ENCODE data around the gene S100Z.
"Not testable (repeated sequence)": the region's sequence is repeated elsewhere in the genome, so short reads cannot be mapped to it uniquely, and the experiment has no call there.

The S100Z gene

DNA sequence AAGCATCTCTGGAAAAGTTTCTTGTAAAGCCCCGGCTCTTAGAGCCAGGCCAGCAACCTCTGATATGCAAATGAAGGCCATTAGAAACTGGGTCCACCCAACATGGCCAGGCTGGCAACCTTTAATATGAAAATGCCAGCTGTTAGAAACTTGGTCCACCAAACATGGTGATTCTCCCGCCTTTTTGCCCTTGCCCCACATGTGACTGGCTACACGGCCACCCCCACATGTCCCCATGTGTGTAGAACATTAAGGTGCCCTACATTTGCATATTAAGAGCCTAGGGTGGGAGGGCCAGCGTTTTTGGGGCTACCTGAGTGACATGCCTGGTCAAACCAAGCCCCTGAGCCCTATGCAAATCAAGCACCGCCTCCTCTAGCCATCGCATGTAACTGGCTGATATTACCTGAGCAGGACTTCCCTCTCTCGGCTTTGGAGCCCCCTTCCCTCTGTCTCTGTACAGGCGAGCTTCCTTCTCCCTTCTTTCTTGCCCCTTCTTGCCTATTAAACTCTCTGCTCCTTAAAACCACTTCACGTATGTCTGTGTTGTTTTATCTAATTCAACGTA is 39.0 kb downstream of the S100Z start:
- DNase-seq = no peak

DNA sequence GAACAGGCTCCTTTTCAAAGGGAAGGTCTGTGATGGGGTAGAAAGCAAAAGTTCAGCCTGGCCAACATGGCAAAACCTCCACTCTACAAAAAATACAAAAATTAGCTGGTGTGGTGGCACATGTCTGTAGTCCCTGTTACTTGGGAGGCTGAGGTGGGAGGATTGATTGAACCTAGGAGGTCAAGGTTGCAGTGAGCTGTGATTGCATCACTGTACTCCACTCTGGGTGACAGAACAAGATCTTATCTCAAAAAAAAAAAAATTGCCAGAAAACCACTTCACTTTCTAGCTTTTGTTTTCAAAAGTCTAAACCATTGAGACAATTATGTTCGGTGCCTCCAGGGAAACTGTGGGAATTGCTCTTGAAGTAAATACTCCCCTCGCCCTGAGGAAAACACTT is 43.5 kb downstream of the S100Z start:
- no peak for DNase-seq

DNA sequence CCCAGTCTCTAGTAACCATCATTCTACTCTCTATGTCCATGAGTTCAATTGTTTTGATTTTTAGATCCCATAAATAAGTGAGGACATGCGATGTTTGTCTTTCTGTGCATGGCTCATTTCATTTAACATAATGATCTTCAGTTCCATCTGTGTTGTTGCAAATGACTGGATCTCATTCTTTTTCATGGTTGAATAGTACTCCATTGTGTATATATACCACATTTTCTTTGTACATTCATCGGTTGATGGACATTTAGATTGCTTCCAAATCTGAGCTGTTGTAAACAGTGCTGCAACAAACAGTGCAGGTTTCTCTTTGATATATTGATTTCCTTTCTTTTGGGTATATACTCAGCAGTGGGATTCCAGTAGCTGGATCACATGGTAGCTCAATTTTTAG is 46.4 kb downstream of the S100Z start:
- no peak for DNase-seq

DNA sequence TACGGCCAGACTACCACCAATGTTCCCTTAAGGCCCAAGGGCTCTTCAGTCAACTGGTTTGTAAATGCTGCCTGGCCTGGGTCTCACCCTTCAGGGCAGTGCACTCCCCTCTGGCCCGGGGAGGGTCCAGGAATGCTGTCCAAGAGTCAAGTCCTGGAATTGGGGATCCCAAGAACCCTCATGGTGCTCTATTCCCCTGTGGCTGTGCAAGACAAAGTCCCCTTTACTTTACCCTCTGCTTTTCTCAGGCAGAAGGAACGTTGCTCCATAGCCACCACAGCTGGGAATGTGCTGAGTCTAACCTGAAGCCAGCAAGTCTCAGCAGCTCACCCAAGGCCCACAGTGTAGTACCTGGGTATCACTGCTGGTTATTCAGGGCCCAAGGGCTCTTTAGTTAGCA is 51.7 kb downstream of the S100Z start:
- DNase-seq = no peak

DNA sequence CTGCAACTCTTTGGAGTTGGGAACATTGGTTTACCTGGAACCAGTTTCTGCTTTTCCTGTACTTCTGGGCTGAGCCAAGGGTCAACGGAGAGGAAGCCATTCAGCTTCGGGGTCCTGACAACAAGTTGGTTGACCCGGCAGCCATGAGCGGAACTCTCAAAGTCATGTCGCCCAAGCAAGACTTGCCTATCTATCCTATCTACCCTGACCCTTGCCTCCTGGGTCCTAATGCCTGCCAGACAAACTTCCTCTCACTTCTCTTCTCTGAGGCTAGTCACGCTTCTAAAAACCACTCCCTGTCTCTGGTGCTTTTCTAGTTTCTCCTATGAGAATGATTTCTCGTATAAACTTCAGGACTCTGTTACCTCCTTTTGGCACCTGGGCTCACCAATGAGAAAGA is 58.4 kb downstream of the S100Z start:
- no peak for DNase-seq

DNA sequence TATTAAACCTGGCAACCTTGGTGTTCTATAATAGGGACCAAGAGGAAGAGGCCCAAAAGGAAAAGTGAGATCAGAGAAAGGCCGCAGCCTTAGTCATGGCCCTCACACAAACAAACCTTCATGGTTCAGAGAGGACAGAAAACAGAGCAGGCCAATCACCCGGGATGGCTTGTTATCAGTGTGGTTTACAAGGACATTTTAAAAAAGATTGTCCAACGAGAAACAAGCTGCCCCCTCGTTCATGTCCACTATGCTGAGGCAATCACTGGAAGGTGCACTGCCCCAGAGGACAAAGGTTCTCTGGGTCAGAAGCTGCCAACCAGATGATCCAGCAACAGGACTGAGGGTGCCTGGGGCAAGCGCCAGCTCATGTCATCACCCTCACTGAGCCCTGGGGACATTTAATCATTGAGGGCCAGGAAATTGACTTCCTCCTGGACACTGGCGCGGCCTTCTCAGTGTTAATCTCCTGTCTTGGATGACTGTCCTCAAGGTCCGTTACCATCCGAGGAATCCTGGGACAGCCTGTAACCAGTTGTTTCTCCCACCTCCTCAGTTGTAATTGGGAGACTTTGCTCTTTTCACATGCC is 60.6 kb downstream of the S100Z start:
- not testable (repeated sequence) for DNase-seq

DNA sequence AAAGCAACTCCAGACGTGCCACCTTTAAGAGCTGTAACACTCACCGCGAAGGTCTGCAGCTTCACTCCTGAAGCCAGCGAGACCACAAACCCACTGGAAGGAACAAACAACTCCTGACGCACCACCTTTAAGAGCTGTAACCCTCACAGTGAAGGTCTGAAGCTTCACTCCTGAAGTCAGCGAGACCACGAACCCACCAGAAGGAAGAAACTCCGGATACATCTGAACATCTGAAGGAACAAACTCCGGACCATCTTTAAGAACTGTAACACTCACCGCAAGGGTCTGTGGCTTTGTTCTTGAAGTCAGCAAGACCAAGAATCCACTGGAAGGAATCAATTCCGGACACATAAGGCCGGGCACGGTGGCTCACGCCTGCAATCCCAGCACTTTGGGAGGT is 64.9 kb downstream of the S100Z start:
- DNase-seq = not testable (repeated sequence)

DNA sequence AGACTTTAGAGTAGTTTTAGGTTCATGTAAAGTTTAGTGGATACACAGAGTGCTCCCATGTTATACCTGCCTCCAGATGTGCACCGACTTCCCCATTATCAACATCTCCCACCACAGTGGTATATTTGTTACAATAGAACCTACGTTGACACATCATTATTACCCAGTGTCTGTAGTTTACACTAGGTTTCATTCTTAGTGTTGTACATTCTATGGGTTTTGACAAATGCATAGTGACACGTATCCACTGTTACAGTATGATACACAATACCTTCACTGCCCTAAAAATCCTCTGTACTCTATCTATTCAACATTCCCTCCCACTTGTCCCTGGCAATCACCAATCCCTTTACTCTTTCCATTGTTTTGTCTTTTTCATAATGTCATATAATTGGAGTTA is 68.7 kb downstream of the S100Z start:
- no peak for DNase-seq

DNA sequence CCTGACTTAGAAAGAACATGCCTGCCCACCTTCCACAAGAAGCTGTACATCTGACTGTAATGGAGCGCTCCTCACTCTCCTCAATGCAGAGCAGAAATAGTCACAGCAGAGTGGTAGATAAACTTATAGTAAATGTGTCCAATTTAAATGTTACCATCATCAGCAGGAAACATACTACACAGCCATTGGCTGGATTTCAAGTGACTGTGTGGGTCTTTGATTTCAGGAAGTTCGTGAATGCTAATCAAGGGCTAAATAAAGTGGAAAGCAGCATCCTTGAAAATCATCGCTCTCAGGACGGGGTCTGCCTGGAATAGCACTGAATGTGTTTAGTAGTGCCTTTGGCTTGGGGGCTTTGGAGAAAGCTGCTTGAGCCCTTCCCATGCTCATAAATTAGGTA is 70.7 kb downstream of the S100Z start:
- DNase-seq = no peak

DNA sequence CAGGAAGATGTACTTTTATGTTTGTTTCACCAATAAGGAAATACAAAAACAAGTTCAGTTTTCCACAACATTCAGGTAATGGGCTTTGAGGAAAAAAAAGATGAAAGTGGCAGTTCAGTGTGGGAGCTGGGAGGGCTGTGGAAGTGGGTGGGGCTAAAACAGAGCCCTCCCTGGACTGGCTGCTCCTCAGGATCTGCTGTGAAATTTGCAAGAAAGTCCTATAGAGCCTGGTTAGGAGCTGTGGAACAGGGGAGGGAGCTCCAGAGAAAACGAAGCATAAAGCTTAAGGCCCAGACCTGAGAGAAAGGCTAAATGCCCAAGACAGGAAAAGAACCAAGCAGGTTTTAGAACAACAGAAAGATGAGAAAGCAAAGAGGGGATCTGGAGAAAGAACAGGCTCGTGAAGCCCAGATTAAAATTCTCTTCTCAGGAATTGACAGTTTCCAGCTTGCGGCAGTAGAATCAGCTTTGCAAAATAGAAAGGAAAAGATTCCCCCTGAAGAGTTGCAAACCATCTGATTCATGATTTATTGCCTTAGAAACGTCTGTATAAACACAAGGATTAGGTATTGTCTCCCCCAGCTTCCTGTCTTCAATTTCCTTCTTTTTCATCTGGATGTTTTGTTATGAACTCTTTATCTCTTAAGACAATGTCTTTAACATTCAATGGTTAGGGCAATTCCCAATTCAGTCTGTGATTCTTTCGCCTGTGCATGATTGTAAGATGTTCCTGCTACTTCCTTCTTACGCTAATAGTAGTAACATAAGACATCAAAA is 76.7 kb downstream of the S100Z start:
- DNase-seq = no peak

DNA sequence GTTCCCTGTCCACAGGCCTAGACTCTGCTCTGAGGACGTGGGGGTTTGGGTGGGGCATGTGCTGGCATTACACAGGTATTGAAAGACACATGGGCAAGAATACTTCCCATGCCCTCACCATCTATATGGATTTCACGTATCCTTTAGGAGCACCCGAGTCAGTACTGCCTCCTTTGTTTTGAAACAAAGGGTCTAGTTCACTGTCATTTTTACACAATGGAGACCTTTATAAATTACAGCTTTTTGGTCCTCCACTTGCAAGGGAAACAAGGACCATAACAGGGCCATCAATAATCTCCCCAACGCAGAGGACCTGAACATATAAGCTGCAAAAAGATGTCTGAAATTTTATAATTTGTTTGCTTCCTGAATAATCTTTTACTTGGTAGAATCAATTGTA is 78.1 kb downstream of the S100Z start:
- no peak for DNase-seq

DNA sequence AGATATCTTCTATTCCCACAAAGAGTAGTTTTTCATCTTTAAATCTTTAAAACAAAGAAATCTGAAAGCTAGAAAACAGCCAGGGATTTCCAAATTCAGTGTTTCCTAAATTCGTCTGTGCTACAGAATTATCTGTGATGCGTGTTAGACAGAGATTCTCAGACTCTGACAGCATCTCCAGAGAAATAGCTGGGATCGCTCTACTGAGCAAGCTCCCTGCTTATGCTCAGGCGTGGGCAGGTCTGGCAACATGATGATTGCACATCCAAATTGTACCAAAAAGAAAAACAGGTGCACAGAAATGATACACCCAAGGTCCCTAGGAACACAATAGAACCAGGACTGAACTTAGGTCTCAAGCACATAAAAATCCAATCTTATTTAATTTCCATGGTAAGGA is 80.3 kb downstream of the S100Z start:
- DNase-seq = no peak

DNA sequence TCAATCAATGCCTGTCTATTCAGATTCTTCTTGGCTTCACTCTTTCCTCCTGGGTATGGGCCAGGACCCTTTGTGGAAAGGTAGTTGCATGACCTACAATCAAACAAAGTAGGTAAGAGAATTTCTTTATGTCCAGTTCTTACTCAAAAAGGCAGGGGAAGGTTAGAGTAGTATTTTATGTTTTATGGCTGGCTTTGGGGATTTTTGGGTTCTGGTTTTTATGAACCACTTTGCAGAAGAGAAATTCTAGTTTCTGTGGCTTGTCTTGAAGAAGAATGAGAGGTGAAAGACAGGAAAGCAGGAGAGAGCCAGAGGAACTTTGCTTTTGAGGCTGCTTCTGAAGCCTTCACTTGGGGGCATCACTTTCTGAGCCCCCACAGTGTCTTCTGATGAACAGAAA is 88.4 kb downstream of the S100Z start:
- no peak for DNase-seq

DNA sequence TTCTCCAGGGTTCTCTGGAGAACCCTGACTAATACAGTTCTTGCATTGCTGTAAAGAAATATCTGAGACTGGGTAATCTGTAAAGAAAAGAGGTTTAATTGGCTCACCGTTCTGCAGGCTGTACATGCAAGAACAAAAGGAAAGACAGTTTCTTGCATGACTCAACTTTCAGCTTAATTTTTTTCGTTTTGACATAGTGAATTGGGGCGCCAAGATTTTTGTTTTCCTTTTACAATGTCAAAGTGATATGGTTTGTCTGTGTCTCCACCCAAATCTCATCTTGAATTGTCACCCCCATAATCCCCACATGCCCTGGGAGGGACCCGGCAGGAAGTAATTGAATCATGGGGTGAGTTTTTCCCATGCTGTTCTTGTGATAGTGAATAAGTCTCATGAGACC is 91.2 kb downstream of the S100Z start:
- DNase-seq = no peak

DNA sequence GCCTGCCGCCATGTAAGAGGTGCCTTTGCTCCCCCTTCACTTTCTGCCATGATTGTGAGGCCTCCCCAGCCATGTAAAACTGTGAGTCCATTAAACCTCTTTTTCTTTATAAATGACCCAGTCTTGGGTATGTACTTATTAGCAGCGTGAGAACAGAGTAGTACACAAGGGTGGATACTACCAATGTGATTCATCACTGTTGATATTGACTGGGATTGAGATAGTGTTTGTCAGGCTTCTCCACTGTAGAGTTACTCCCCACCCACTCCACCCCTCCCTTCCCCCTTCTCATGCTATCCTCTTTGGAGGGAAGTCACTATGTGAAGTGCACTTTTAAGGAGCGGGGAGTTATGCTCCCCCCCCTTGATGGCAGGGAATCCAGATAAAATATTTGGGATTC is 91.6 kb downstream of the S100Z start:
- no peak for DNase-seq

DNA sequence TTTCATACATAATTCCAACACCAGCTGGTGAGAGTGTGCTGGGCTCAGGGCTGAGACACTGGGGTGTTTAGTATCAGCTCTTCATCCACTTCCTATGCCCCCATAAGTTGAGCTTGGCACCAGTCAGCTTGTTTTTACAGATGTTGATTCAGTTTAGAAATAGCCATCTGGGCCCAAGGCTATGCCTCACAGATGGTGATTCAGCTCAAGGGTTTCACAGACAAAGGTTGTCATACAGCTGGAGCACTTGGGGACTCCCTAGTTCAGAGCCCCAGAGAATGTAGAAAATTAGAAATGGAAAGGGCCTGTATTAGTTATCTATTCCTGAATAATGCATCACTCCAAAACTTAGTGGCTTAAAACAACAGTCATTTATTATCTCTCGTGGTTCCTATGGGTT is 92.8 kb downstream of the S100Z start:
- DNase-seq = no peak

DNA sequence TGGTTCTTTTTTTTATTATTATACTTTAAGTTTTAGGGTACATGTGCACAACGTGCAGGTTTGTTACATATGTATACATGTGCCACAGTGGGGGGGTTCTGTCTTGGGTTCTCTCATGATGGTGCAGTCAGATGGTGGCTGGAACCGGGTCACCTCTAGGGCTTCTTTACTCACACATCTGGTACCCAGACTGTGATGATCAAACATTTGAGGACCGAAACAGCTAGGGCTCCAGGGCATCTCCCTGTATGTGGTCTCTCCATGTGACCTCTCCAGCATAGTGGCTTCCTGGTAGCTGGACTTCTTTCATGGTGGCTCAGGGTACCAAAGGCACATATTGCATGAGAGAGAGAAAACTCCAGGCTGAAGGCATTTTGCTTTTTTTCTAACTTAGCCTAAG is 93.2 kb downstream of the S100Z start:
- DNase-seq = no peak

DNA sequence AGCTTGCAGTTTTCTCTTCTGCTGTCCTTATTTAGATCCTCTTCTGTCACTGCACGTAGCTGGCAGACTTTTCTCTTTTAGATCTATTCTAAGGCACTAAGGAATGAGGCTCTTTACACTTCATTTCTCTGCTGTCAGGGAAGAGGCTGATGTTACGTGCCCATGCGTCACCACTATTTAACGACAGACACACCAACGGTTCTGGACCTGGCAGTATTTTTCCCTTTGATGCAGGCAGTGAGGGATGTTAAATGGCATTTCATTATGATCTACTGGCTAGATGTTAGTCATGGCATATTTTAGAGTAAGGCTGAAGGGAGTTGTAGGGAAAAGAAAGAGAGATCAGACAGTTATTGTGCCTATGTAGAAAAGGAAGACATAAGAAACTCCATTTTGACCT is 94.8 kb downstream of the S100Z start:
- DNase-seq = no peak

DNA sequence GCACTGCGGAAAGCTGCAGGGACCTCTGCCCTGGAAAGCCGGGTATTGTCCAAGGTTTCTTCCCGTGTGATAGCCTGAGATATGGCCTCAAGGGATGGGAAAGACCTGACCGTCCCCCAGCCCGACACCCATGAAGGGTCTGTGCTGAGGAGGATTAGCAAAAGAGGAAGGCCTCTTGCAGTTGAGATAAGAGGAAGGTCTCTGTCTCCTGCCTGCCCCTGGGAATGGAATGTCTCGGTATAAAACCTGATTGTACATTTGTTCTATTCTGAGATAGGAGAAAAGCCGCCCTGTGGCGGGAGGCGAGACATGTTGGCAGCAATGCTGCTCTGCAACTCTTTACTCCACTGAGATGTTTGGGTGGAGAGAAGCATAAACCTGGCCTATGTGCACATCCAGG is 95.4 kb downstream of the S100Z start:
- not testable (repeated sequence) for DNase-seq

DNA sequence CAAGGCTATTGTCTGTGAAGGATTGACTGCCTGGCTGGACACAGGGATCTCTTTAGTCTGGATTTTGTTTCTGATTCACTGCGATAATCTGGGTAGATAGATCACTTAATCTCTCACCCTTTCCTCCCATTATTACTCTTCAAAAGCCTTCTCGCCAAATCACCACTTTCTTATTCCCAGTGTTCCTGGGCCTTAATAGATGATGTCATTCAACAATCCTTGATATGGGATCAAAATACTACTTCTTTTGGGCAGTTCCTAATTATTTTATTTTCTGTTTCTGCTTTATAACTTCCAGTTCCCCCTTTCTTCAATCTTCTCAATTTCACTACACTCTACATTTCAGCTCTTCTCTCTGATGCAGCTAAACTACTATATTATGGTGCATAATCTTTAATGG is 96.3 kb downstream of the S100Z start:
- no peak for DNase-seq

DNA sequence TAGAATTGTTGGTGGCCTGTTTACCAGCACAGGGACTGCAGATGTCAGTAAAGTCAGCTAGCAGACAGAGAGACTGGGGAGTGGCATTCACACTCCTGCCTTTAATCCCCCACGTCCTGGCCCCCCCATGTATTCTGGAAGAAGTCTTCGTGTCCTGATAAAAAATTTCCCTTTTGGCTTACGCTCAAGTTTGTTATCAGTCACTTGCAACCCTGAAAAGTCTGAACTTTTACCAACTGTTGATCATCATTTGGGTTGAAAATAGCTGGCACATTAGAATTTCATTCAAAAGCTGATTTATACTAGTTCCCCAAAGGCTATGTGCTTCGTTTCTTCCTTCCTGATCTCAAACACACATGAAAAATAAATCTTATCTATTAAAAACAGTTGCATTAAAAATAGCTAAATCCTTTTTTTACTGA is 97.3 kb downstream of the S100Z start:
- DNase-seq = no peak

DNA sequence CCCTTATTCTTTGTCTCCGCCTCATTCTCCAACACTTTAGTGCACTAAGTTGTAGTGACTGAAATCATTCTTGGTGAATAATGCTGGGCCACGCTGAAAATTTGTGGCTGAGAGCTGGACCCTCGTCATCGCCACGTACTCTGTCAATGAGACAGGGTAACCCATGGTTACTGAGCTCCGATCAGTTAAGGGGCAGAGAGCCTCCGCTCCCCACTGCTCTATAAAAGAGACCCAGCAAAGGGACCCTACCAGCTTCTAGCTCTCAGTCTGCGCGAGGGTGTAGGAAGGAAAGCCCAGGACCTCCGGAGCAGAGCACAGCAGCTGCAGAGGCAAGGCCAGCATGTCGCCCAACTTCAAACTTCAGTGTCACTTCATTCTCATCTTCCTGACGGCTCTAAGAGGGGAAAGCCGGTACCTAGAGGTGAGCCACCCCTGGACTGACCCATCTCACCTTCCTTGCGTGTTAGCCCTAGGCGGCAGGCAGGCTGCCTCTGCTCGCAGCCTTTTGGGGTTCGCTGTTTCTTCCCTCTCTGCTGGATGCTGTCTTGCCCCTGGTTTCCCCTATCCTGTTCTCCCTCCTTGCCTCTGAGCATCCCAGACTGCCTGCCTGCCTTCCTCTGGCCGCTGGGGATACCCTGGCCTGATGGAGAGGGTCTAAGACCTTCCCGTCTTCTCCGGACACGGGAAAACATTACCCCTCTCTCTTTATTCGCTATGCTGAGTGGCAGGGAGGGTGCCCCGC is 103.2 kb downstream of the S100Z start, which contains the start of gene CRHBP:
CRHBP (plus strand) TSS at position 251 of the 742 bp plus-strand sequence; CDS start at position 341, 90 bp downstream.
- DNase-seq = no peak

DNA sequence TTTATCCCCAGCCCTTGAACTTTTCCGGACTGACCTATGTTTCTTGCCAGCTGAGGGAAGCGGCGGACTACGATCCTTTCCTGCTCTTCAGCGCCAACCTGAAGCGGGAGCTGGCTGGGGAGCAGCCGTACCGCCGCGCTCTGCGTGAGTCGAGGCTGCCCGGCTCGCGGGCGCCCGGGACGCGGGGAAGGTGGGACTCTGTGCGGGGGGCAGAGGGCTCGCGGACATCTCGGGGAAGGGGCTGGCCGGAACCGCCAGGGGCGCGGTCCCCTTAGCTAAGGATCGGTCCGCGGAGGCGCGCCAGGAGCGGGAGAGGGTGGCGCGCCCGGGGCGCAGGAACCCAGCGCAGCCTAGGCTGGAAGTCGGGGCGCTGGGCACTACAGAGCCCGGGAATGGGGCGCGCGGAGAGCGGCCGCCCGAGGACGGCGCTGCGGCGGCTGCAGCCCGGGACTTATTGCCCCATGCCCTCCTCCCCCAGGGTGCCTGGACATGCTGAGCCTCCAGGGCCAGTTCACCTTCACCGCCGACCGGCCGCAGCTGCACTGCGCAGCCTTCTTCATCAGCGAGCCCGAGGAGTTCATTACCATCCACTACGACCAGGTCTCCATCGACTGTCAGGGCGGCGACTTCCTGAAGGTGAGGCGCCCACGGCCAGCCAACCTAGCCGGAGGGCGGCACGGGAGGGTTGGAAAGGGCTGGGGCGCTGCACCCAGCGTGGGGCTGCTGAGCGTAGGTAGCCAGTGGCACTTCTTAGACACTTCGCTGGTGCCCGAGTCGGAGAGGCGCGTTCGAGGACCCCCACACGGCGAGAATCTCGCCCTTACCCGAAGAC is 104.0 kb downstream of the S100Z start:
- no peak for DNase-seq
